Measurements from ENCODE around the gene DNMBP.

- TF ChIP-seq, protein P1, sequence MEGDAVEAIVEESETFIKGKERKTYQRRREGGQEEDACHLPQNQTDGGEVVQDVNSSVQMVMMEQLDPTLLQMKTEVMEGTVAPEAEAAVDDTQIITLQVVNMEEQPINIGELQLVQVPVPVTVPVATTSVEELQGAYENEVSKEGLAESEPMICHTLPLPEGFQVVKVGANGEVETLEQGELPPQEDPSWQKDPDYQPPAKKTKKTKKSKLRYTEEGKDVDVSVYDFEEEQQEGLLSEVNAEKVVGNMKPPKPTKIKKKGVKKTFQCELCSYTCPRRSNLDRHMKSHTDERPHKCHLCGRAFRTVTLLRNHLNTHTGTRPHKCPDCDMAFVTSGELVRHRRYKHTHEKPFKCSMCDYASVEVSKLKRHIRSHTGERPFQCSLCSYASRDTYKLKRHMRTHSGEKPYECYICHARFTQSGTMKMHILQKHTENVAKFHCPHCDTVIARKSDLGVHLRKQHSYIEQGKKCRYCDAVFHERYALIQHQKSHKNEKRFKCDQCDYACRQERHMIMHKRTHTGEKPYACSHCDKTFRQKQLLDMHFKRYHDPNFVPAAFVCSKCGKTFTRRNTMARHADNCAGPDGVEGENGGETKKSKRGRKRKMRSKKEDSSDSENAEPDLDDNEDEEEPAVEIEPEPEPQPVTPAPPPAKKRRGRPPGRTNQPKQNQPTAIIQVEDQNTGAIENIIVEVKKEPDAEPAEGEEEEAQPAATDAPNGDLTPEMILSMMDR (IDR thresholded peaks at IDR 0.05) = no peak
- TF ChIP-seq EP300 (IDR thresholded peaks at IDR 0.05) (no peak), POLR2A (IDR thresholded peaks at IDR 0.05) (no peak)
Measured at GRCh38 chr10:99975106-99975829, 34.5 kb downstream of the DNMBP start.

Data from tibial nerve (tissue), 4 donors.